Left cardiac atrium (tissue), 4 donors: Measurements from ENCODE around the gene AFF2. TPM values are rescaled to one million over a fixed set of nuclear protein-coding genes. Genes with fewer than 3 reads are reported as not detected.
"Not testable (repeated sequence)": the region's sequence is repeated elsewhere in the genome, so short reads cannot be mapped to it uniquely, and the experiment has no call there.

Source experiments
- ATAC-seq, 2 donors: fragments of 200-7000 bp; cut with Tn5 transposase; one replicate each; pipeline ENCODE4 v1.9.1; 2020; ENCODE audit warnings: mild to moderate bottlenecking in 2 of 2, moderate library complexity in 2 of 2
- DNase-seq: peaks from one replicate; pipeline ENCODE4 v3.0.0-alpha.2; 2020
- intact Hi-C, 2 donors: fragments of 100-400 bp; cut with DNase I; formaldehyde crosslinking; loops; one replicate each; pipeline versions ENCODE4 v1.14.1 to v1.15.1; 2022 to 2023
- total RNA-seq, 2 donors: library from RNA; stranded (reverse); fragmentation: NEBNext Ultra II Directional; extraction: Animal tissue kit (Norgen Biotek cat#: 25700); gene quantifications; one replicate each; pipeline ENCODE4 v1.2.1, GENCODE V29; 2021
- donor health status: DM: no; HTN: yes; CAD: no.
- donor health status: DM: no; HTN: yes; CAD: no; lungs with severe emphysema.
- donor health status: DM: yes; HTN: yes; CAD: no.
- donor health status: Dilated cardiomyopathy.

AFF2 gene
- total RNA-seq, 2 donors from 2014 or later, result 0.80 to 0.81 TPM

DNA sequence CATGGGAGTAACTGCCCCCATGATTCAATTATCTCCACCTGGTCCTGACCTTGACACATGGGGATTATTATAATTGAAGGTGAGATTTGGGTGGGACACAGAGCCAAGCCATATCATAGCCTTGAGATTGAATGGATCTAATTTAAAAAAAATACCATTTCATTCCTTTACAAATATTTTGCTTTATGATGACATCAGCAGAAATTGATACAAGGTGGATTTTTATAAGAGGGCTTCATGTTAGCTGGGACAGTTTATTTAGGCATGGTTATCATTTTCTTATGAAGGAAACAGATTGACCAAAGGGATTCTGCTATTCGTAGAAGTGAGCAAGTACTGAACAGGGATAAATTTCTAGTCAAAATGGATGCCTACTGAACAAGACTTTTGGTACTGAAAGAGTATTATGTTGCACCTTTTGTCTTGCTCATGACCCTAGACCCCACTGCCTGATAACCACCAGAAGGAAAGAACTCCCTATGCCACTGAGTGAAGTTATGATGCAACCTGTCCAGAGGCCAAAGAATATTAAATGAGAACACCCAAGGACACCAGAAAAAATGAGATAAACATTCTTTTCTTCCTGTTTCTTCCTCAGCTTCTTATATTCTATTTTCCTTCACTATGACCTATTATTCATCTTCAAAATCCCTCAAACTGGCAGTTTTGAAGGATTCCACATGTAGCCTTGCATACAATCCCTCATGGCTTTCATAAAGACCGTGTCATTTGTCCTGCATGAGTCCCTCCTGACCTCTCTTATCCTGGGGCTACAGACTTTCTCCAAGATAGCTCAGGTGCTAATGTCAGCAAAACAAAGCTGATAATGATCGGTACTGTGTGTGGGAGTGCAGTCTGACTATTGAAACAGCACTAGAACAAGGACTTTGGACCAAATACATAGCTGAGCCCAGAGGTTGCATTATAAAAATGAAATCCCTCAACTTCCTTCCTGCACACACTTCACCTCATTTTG is 118.3 kb downstream of the AFF2 start:
- DNase-seq (no peak), ATAC-seq (no peak)
- intact Hi-C loops, result no loop called here

DNA sequence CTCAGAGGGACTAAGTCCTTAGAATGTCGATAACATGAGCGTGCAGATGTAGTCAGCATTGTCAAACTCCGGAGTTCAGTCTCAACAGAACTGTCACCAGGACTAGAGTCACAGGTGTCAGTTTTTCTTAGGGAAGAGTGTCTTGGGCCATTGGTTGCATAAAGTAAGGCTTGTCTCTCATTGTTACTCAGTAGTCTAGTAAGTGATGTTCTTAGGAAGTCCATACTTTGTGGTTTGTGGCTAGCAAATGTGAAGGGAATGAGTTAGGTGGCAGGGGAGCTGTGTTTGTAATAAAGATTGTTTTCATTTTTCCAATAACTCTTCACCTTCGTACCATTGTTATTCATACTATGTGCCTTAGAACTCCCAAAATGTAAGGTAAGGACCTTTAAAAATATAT is 119.6 kb downstream of the AFF2 start:
- DNase-seq, result no peak
- ATAC-seq, result no peak
- intact Hi-C loops, result no loop called here

DNA sequence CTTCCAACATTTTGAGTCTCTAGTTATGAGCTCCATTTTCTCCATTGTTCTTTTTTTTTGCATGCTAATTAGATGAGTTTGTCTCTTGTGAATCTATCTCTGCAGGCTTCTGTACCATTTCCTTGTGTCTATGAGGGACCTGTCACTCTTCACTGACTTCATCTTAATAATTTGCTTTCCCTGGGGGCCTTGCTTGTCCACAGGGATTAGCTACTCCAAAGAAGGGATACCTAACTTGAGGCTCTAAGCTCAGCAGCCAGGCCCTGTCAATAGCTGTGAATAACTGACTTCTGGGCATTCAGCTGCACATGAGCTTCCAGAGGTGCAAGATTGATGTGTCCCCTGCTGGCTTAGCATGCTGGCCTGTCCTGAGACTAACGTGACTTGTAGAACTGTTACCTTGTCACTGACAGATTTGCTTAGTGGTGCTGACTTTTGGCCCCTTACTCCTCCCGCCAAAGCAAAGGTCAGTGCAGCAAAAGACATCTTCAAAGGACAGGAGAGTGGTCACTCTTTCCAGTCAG is 124.6 kb downstream of the AFF2 start:
- no peak for DNase-seq
- no peak for ATAC-seq
- intact Hi-C loops, result no loop called here

DNA sequence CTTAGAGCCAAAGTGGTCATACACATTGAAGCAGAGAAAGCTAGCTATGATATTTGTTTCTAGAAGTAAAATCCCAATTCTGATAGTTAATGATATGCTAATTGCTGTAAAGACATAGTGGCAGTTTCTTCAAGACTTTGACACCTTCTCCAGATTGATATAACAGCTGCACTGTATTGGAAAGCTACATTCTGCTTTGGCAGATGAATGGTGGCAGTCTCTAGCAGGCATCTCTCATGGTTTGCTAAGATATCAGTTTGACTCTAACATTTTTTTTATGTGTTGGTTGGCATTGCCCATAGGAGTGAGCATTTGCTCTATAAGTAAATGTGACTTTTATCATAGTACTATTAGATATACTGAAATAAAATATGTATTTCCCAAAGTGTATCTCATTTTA is 128.2 kb downstream of the AFF2 start:
- ATAC-seq (no peak), DNase-seq (no peak)
- intact Hi-C loops, result no loop called here

DNA sequence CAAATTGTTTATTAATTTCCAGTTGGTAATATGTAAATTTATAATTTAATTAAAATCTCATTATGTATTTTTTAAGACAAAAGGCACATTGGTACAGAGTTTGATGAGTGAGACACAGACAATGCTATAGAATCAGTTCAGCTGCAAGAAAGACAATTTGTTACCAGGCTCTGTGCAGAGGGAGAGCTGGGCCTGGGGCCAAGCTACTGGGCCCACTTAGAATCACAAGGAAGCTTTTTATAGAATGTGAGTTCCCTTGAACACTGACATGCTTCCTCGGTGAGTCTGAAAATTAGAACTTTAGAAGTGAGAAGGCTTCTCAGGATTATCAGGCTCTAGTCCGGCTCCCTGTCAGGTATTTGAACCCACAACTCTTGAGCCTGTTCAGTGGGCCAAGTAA is 129.0 kb downstream of the AFF2 start:
- no peak for ATAC-seq
- intact Hi-C loops, result no loop called here
- no peak for DNase-seq

DNA sequence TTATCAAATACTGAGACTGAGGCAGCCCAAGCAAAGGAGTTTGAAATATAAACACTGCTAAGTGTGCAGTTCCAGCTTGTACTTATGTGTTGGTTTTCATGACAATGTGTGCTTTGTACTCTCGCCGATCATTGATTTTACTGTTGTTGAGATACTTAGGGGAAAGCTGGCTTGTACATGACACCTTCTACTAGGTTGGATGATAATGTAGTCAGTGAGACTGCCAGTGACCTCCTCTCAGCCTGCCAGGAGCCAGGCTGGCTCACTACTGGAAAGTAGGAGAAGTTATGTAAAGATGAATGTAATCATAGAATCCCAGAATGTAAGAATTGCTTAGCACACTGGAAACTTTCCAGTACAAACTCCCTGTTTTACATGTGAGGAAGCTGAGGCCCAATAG is 132.0 kb downstream of the AFF2 start:
- intact Hi-C loops, result no loop called here

DNA sequence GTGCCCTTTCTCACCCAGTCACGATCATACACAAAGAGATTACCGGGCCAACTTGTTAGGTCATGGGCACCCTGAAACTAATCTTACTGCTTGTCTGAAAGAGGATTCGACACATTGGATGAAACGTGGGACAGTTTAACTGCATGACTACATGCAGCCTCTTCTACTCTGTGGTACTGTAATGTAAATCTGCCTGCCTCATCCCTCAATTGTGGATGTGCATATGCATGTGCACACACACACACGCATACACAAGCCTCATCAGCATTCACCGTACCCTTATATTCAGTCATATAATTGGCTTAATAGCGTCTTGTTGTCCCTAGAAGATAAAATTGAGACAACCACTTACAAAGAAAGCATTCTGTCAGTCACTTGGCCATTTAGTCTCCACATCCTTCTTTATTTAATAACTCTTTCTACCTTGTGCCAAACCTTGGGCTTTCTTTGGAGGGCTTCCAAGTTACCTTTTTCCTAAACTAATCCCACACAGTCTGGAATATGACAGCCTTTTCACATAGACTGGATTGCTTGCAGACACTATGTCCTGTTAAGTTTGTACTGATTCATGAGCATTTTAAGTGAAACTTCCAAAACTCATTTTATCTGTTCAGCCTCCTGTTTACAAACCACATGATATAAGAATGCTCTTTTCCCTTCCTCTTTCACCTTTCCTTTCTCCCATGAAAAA is 132.9 kb downstream of the AFF2 start:
- intact Hi-C loops, result no loop called here

More for the DNA sequence above, 132.0 kb downstream of the AFF2 start:
- ATAC-seq, result no peak
- DNase-seq, result no peak

DNA sequence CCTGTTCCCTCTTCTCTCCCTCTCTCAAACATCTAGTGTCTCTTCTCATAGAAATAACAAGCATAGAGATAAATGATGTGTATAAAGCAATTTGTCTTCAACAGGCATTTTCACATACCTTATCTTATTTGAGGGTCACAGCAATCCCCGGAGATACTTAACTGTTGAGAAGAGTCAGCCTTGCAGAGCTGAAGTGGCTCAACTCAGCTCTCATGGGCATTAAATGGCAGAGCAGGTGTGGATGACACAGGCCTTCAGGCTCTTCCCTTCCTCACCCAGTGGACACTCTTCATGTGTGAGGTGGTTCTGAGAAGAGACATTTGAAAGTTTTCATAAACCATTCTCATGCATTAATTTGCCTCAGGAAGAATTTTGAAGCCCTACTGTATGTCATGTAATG is 134.2 kb downstream of the AFF2 start:
- ATAC-seq, result no peak
- no peak for DNase-seq
- intact Hi-C loops, result no loop called here

More for the DNA sequence above, 132.9 kb downstream of the AFF2 start:
- DNase-seq (no peak), ATAC-seq (no peak)

DNA sequence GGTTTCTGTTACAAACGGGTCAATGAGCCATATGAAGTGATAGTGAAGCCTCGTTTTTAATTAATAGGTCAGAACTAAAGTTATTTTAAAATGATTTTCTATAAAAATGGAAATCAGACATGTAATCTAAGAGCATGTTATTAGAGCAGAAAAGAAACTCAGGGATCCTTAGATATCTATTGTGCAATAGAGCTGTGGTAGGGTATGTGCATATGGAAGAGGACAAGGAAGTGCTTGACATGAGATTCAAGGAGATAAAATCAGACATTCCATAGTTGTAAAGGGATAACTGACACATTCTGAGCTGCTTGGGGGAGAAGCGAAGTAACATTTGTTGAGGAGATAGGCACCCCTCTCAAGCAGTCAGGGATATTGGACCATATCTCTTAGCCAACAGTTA is 143.0 kb downstream of the AFF2 start:
- intact Hi-C loops, result no loop called here
- ATAC-seq (no peak), DNase-seq (no peak)

DNA sequence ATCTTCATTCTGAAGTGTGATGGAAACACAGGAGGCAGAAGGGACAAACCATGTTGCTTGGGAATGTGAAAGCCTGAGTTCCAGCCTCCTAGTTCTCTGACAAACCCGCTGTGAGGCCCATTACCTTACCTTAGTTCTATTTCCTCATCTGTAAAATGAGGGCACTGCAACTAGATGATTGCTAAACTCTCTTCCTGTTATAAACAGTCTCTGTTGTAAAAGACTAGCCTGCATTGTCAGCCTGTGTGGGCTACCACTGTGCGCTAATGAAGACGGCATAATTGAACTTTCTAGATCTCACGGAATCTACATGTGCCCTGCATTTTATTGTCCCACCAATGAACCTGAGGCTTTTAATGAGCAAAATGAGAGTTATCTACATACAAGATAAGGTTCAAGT is 147.2 kb downstream of the AFF2 start:
- no peak for DNase-seq
- intact Hi-C loops, result no loop called here
- no peak for ATAC-seq

DNA sequence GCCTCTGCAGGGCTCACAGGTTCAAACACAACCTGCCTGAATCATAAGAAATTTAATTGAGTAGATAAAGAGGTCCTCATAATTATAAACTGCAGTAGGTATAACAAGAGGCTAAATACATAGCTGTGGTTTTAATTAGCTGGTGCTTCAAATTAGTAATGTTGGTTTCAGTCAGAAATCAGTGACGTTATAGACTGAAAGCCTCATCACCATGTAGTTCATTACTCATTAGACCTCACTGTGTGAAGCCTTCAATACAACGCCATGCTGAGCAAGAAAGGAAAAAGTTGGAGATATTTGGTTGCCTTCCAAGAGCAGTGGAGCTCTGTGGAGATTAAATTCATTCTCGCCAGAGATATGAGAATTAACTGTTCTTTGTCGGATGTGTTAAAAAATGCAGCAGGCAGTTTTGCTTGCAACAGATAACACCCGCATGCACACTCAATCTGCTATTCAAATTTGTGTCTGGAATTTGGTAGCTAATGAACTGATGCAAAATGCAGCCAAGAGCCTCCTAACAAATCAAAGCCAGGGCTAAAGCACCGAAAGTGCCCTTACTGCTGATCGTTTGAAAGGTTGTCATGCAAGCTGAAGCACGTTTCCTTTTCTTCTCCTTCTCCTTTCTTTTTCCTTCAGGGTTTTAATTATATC is 148.9 kb downstream of the AFF2 start:
- no peak for ATAC-seq
- intact Hi-C loops, result no loop called here
- DNase-seq, result no peak

DNA sequence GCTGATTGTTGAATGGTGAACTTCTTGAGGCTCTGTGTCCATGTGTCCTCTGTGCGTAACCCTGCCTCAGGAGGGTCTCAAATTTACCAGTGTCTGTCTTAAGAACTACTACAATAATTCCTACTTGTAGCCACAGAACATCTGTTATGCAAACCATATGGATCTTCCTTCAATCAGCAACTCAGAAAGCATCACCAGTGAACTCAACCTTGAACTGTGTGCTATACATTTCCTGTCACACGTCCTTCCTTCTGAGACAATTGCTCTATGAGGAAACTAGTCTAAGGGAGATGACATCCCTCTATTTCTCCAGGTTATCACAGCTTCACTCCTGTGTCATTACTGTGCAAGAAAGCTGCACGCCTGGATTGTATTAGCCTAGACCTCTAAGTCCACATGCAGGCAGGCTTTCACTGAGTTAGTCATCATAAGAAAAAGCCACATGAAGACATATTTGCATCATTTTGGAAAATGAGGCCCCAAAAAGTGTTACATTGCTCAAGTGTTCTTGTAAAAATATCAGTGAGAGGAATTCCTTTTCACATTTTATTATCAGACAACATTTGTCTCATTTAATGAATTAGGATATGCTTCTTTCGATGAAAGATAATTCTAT is 157.8 kb downstream of the AFF2 start:
- no peak for DNase-seq
- intact Hi-C loops, result no loop called here

DNA sequence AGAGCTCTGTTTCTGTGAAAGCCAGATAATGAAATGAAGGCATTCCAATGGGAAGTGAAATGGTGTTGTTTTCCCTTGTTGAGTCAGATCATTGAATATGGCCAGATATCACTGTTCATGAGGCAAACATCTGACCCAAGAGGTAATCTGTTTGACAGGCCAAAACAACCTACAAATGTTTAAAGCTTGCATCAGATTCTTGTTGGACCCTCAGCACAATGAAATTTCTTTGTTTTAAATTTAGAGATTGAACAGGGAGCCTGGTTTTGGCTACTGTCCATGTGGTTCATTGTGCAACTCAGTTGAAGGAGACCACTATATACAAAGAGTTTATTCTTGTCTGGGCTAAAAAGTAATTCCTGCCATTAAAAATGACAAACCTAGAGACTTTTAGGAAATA is 159.1 kb downstream of the AFF2 start:
- no peak for ATAC-seq
- intact Hi-C loops, result no loop called here
- DNase-seq, result no peak

More for the DNA sequence above, 157.8 kb downstream of the AFF2 start:
- no peak for ATAC-seq

DNA sequence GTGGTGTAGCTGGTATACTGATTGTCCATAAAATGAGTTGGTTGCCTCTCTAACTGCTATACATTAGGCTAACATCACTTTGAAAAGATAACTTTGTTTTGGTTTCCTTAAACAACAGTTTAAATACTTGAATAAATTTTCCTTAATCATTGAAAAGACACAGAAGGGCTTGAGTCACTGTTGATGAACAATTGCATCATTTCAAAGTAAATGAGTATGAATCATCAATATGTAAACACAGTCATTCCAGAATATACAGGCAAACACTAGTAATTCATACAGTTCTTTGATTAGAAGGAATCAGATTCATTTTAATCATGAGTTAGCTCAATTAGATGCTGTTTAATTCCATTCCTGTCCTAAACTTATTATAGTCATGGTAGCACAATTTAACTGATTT is 160.6 kb downstream of the AFF2 start:
- DNase-seq (no peak), ATAC-seq (no peak)
- intact Hi-C loops, result no loop called here

DNA sequence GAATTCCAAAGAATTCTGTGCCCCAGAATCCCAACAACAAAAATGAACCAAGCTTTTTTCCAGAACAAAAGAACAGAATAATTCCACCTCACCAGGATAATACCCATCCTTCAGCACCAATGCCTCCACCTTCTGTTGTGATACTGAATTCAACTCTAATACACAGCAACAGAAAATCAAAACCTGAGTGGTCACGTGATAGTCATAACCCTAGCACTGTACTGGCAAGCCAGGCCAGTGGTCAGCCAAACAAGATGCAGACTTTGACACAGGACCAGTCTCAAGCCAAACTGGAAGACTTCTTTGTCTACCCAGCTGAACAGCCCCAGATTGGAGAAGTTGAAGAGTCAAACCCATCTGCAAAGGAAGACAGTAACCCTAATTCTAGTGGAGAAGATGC is 161.6 kb downstream of the AFF2 start:
- intact Hi-C loops, result no loop called here
- ATAC-seq (no peak), DNase-seq (no peak)

DNA sequence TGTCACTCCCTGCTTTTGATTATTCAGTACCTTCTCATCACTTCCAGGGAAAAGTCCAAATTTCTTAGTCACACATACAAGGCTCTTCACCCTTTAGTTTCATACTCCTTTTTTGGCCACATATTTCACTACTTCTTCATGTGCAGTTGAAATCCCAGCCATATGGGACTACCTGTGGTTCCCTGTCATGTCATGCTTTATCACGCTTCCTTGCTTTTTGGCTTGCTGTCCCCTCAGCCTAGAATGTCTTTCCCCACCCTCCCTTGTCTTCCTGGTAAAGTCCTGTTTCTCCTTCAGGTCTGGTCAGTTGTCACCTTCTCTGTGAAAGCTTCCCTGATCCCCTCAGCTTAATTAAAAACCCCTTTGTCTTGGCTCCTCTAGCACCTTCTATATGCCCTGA is 163.8 kb downstream of the AFF2 start:
- no peak for ATAC-seq
- no peak for DNase-seq
- intact Hi-C loops, result no loop called here

DNA sequence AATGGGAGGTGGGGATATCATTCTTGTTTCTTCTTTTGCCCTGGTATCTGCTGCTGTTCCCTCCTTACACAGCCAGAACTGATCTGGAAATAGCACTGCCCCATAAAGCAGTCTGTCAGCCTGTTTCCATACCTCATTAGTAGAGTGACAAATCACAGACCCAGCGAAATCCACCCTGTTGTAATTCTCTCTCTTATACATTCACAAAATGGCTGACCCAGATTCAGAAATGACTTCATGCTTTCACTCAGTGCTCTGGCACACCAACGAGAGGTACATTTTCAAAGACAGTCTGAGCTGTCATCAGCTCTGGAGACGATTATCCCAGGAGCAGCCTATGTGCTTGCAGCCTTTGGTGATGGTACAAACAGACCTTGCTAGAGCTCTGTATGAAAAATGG is 164.6 kb downstream of the AFF2 start:
- DNase-seq (no peak), ATAC-seq (no peak)
- intact Hi-C loops, result no loop called here

DNA sequence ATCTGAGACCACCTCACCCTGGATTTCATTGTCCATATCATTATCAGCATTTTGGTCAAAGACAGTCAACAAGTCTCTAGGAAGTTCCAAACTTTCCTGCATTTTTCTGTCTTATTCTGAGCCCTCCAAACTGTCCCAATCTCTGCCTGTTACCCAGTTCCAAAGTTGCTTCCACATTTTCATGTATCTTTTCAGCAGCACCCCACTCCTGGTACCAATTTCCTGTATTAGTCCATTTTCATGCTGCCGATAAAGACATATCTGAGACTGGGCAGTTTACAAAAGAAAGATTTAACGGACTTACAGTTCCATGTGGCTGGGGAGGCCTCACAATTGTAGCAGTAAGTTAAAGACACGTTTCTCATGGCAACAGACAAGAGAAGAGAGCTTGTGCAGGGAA is 168.8 kb downstream of the AFF2 start:
- ATAC-seq, intact Hi-C loops: not testable (repeated sequence)

DNA sequence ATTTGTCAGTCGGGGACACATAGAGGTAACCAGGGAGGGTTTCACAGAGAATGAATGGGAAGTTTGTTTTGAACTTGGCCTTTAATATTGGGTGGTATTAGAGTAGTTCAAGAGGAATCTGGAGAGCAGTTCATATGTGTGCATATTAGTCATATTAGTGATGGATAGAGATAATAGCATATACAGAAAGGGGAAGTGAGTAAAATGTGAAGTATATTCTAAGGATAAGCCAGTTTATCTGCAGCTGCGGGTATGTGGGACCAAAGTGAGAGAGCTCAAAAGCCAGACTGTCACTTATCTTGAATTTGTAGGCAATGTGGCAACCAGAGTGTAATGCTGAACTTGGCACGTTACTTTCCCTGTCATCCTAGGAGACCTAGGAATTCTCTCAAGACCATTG is 169.9 kb downstream of the AFF2 start:
- DNase-seq (no peak), ATAC-seq (no peak)
- intact Hi-C loops, result no loop called here

More for the DNA sequence above, 168.8 kb downstream of the AFF2 start:
- DNase-seq, result not testable (repeated sequence)
